ENCODE data around the gene HPSE2.
A peak's percentile ranks its signal among the peaks of the same experiment; 100 is the strongest.

Gene HPSE2

GRCh38 chr10:98424295-98425254 lies 811.1 kb downstream of the HPSE2 start:
- DNase-seq: no peak

GRCh38 chr10:98423691-98424120 lies 811.9 kb downstream of the HPSE2 start:
- no peak for DNase-seq

- DNase-seq: no peak
These were observed 813.5 kb downstream of the HPSE2 start for GRCh38 chr10:98422182-98422581.

- DNase-seq: no peak
These were observed 814.9 kb downstream of the HPSE2 start for GRCh38 chr10:98420786-98421185.

- DNase-seq: no peak
These were observed 816.0 kb downstream of the HPSE2 start for GRCh38 chr10:98419469-98420261.

- no peak for DNase-seq
These were observed 816.8 kb downstream of the HPSE2 start for GRCh38 chr10:98418665-98419468.

- no peak for DNase-seq
These were observed 817.5 kb downstream of the HPSE2 start for GRCh38 chr10:98417973-98418664.

GRCh38 chr10:98417481-98417959 lies 818.1 kb downstream of the HPSE2 start:
- DNase-seq: no peak

GRCh38 chr10:98416606-98417388 lies 818.9 kb downstream of the HPSE2 start:
- DNase-seq: no peak

- no peak for DNase-seq
These were observed 819.9 kb downstream of the HPSE2 start for GRCh38 chr10:98415731-98416119.

GRCh38 chr10:98414932-98415730 lies 820.5 kb downstream of the HPSE2 start, which contains the start of gene PYROXD2:
Gene PYROXD2, minus strand, starts transcription at chr10:98415182. Its CDS starts 47 bp downstream, at chr10:98415135.
- DNase-seq: peak in 2 of 4 experiments; percentile 32 to 45

GRCh38 chr10:98414578-98414931 lies 821.1 kb downstream of the HPSE2 start:
- no peak for DNase-seq

- no peak for DNase-seq
These were observed 823.9 kb downstream of the HPSE2 start for GRCh38 chr10:98411768-98412167.

- no peak for DNase-seq
These were observed 824.5 kb downstream of the HPSE2 start for GRCh38 chr10:98411166-98411565.

- DNase-seq: no peak
These were observed 824.9 kb downstream of the HPSE2 start for GRCh38 chr10:98410759-98411158.

GRCh38 chr10:98410135-98410743 lies 825.4 kb downstream of the HPSE2 start:
- no peak for DNase-seq

GRCh38 chr10:98408799-98409198 lies 826.9 kb downstream of the HPSE2 start:
- DNase-seq: no peak

- DNase-seq: no peak
These were observed 827.9 kb downstream of the HPSE2 start for GRCh38 chr10:98407744-98408241.
